ENCODE data around the gene SLC41A3. TPM values are rescaled to one million over a fixed set of nuclear protein-coding genes. Genes with fewer than 3 reads are reported as not detected.

Gene SLC41A3
- total RNA-seq, 1 donor from 2014 or later, result 31.6 TPM

DNA sequence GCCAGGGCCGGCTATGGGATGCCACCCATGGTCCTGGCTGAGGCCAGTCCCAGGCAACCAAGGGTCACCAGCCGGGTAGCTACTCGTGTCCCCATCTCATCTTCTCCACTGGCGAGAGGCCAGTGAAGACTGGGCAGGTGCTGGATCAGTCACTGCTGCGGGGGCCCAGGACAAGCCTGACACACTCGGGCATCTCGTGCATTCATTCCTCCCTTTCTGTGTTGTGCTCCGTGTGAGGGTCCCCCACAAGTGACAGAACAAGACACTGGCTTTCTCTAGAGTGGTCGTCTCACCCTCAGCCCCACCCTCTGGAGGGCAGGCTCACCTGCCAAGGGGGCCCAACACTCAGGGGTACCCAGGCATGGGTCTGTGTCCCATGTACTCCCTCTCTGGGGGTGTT lies 66.6 kb downstream of the SLC41A3 start:
- H3K9ac ChIP-seq (ENCODE audit: low read length), result no peak overlapping the region
- FAIRE-seq (no peak), DNase-seq (ENCODE audit: low read depth) (no peak)
- H3K27ac Mint-ChIP-seq (ENCODE audit: unreplicated experiment), result no peak overlapping the region
- H3K4me1 ChIP-seq (ENCODE audit: insufficient read depth, low read length), result peaks cover 9% of the 10 kb centered on the region
- TF ChIP-seq EZH2 (IDR thresholded peaks at IDR 0.05; ENCODE audit: insufficient read depth, low read length), result no peak
- TF ChIP-seq, protein P1, sequence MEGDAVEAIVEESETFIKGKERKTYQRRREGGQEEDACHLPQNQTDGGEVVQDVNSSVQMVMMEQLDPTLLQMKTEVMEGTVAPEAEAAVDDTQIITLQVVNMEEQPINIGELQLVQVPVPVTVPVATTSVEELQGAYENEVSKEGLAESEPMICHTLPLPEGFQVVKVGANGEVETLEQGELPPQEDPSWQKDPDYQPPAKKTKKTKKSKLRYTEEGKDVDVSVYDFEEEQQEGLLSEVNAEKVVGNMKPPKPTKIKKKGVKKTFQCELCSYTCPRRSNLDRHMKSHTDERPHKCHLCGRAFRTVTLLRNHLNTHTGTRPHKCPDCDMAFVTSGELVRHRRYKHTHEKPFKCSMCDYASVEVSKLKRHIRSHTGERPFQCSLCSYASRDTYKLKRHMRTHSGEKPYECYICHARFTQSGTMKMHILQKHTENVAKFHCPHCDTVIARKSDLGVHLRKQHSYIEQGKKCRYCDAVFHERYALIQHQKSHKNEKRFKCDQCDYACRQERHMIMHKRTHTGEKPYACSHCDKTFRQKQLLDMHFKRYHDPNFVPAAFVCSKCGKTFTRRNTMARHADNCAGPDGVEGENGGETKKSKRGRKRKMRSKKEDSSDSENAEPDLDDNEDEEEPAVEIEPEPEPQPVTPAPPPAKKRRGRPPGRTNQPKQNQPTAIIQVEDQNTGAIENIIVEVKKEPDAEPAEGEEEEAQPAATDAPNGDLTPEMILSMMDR (IDR thresholded peaks at IDR 0.05; ENCODE audit: insufficient read depth, low read depth, low read length), result no peak
- H3K4me3 ChIP-seq (ENCODE audit: insufficient read depth, low read depth, low read length), result no peak overlapping the region
- no peak overlapping the region for H3K4me3 Mint-ChIP-seq (ENCODE audit: unreplicated experiment)
- H3K4me2 ChIP-seq (ENCODE audit: low read length), result no peak overlapping the region
- H3K27me3 Mint-ChIP-seq (ENCODE audit: low read depth, unreplicated experiment), result peaks cover 4% of the 10 kb centered on the region
- no peak overlapping the region for H2AFZ ChIP-seq (ENCODE audit: low read depth, low read length)
- H3K27ac ChIP-seq (ENCODE audit: low read depth, low read length), result no peak overlapping the region
- H3K9me3 Mint-ChIP-seq (ENCODE audit: unreplicated experiment), result peaks cover 3% of the 10 kb centered on the region
- peaks cover 4% of the 10 kb centered on the region for H3K36me3 ChIP-seq (ENCODE audit: insufficient read depth, low read length)
- H4K20me1 ChIP-seq (ENCODE audit: insufficient read depth, low read length), result no peaks in the 10 kb centered on the region
- peaks cover 14% of the 10 kb centered on the region for H3K4me1 Mint-ChIP-seq (ENCODE audit: low read depth, unreplicated experiment)
- H3K9me3 ChIP-seq (ENCODE audit: insufficient read depth, low read depth, low read length), result no peaks in the 10 kb centered on the region
- no peaks in the 10 kb centered on the region for H3K27me3 ChIP-seq (ENCODE audit: insufficient read depth, low read length)
- H3K79me2 ChIP-seq (ENCODE audit: insufficient read depth, low read length), result no peaks in the 10 kb centered on the region
- peaks cover 17% of the 10 kb centered on the region for H3K36me3 Mint-ChIP-seq (ENCODE audit: low read depth, unreplicated experiment)

DNA sequence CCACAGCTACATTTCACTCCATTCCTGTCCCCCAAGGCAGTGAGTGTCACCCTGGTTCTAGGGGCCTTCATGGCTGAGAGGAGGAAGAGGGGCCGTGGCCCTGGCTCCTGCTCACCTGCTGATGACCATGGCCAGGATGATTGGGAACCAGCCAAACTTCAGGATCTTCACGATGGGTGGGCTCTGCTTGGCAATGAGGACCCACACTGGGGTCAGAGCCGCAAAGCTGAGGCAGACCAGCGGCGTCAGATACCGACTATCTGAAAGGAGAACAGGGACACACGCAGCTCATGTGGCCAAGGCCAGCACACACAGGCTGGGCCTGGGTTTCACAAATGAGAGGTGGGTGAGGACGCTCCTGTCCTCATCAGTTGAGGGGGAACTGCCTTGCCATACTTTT lies 67.3 kb downstream of the SLC41A3 start:
- Mint-ChIP-seq H3K27ac (ENCODE audit: unreplicated experiment) (no peak overlapping the region), H3K27me3 (ENCODE audit: low read depth, unreplicated experiment) (peaks cover 6% of the 10 kb centered on the region), H3K9me3 (ENCODE audit: unreplicated experiment) (peaks cover 3% of the 10 kb centered on the region), H3K4me1 (ENCODE audit: low read depth, unreplicated experiment) (peaks cover 14% of the 10 kb centered on the region), H3K4me3 (ENCODE audit: unreplicated experiment) (no peak overlapping the region), H3K36me3 (ENCODE audit: low read depth, unreplicated experiment) (peaks cover 21% of the 10 kb centered on the region)
- Histone ChIP-seq H3K27ac (ENCODE audit: low read depth, low read length) (no peak overlapping the region), H3K4me3 (ENCODE audit: insufficient read depth, low read depth, low read length) (no peak overlapping the region), H3K4me1 (ENCODE audit: insufficient read depth, low read length) (peaks cover 9% of the 10 kb centered on the region), H3K4me2 (ENCODE audit: low read length) (no peak overlapping the region), H3K9ac (ENCODE audit: low read length) (no peak overlapping the region), H3K9me3 (ENCODE audit: insufficient read depth, low read depth, low read length) (no peaks in the 10 kb centered on the region), H3K79me2 (ENCODE audit: insufficient read depth, low read length) (no peaks in the 10 kb centered on the region), H4K20me1 (ENCODE audit: insufficient read depth, low read length) (no peaks in the 10 kb centered on the region), H3K36me3 (ENCODE audit: insufficient read depth, low read length) (peaks cover 6% of the 10 kb centered on the region), H2AFZ (ENCODE audit: low read depth, low read length) (no peak overlapping the region), H3K27me3 (ENCODE audit: insufficient read depth, low read length) (no peaks in the 10 kb centered on the region)
- DNase-seq (ENCODE audit: low read depth) (no peak), FAIRE-seq (no peak)
- no peak for TF ChIP-seq EZH2 (IDR thresholded peaks at IDR 0.05; ENCODE audit: insufficient read depth, low read length)
- TF ChIP-seq, protein P1 (IDR thresholded peaks at IDR 0.05; ENCODE audit: insufficient read depth, low read depth, low read length), result no peak

DNA sequence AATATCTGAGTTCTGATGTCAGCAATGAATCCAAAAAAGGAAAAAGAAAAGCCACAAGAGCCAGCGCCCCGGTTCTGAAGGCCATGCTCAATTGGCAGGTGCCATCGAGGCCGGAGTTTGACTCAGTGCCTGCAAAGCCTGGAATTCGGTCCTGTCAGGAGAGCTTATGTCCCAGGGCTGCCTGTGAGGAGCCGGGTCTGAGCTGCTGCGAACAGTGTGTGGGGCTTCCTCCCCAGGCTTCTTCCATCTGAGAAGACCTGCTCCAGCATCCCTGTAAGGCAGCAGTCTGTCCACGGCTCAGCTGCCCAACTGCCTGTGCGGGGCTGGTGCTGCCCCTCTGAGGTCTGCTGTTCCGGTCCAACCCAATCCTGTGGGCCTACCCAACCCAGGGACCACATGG lies 68.8 kb downstream of the SLC41A3 start:
- Histone ChIP-seq H4K20me1 (ENCODE audit: insufficient read depth, low read length) (no peaks in the 10 kb centered on the region), H2AFZ (ENCODE audit: low read depth, low read length) (no peak overlapping the region), H3K27me3 (ENCODE audit: insufficient read depth, low read length) (no peaks in the 10 kb centered on the region), H3K4me2 (ENCODE audit: low read length) (no peak overlapping the region), H3K9me3 (ENCODE audit: insufficient read depth, low read depth, low read length) (no peaks in the 10 kb centered on the region), H3K79me2 (ENCODE audit: insufficient read depth, low read length) (no peaks in the 10 kb centered on the region), H3K9ac (ENCODE audit: low read length) (no peak overlapping the region), H3K36me3 (ENCODE audit: insufficient read depth, low read length) (peaks cover 6% of the 10 kb centered on the region), H3K4me1 (ENCODE audit: insufficient read depth, low read length) (peaks cover 9% of the 10 kb centered on the region), H3K27ac (ENCODE audit: low read depth, low read length) (no peak overlapping the region), H3K4me3 (ENCODE audit: insufficient read depth, low read depth, low read length) (no peak overlapping the region)
- H3K27me3 Mint-ChIP-seq (ENCODE audit: low read depth, unreplicated experiment), result peaks cover 6% of the 10 kb centered on the region
- TF ChIP-seq, protein P1 (IDR thresholded peaks at IDR 0.05; ENCODE audit: insufficient read depth, low read depth, low read length), result no peak
- TF ChIP-seq EZH2 (IDR thresholded peaks at IDR 0.05; ENCODE audit: insufficient read depth, low read length), result no peak
- H3K27ac Mint-ChIP-seq (ENCODE audit: unreplicated experiment), result no peak overlapping the region
- no peak overlapping the region for H3K4me3 Mint-ChIP-seq (ENCODE audit: unreplicated experiment)
- peaks cover 14% of the 10 kb centered on the region for H3K4me1 Mint-ChIP-seq (ENCODE audit: low read depth, unreplicated experiment)
- H3K36me3 Mint-ChIP-seq (ENCODE audit: low read depth, unreplicated experiment), result peaks cover 23% of the 10 kb centered on the region
- DNase-seq (ENCODE audit: low read depth) (no peak), FAIRE-seq (no peak)
- peaks cover 6% of the 10 kb centered on the region for H3K9me3 Mint-ChIP-seq (ENCODE audit: unreplicated experiment)
